Spleen (tissue), 11 donors: ENCODE measurements around the gene UQCRC1. TPM values are rescaled to one million over a fixed set of nuclear protein-coding genes. Genes with fewer than 3 reads are reported as not detected.

Experiments
- DNase-seq: peaks from one replicate; pipeline ENCODE4 v3.0.0-alpha.2; 2020
- H3K27ac ChIP-seq, 8 donors: fragments of 200-600 bp; sonication (generic) in 7 of 8; 1 replicate in 4 of 8; 2 replicates in 4 of 8; pipeline versions ENCODE4 v1.5.0 to v1.8.0; 2016 to 2021; ENCODE audit warnings: inconsistent platforms in 4 of 8, mild to moderate bottlenecking in 4 of 8, moderate library complexity in 1 of 8
- H3K27me3 ChIP-seq, 7 donors: fragments of 200-600 bp; sonication (generic) in 6 of 7; replicated peaks in 1 of 7; 1 replicate in 4 of 7; 2 replicates in 3 of 7; pipeline versions ENCODE4 v1.5.0 to v1.8.0; 2016 to 2021; ENCODE audit warnings: inconsistent platforms in 3 of 7, mild to moderate bottlenecking in 1 of 7
- H3K36me3 ChIP-seq, 6 donors: fragments of 200-600 bp; sonication (generic) in 5 of 6; 1 replicate in 4 of 6; 2 replicates in 2 of 6; pipeline versions ENCODE4 v1.5.0 to v1.8.0; 2016 to 2021; ENCODE audit warnings: inconsistent platforms in 2 of 6
- H3K4me1 ChIP-seq, 6 donors: fragments of 200-600 bp; sonication (generic) in 5 of 6; 1 replicate in 3 of 6; 2 replicates in 3 of 6; pipeline versions ENCODE4 v1.5.0 to v1.8.0; 2016 to 2021; ENCODE audit warnings: inconsistent platforms in 3 of 6
- H3K4me3 ChIP-seq, 8 donors: fragments of 200-600 bp; sonication (generic) in 7 of 8; 1 replicate in 4 of 8; 2 replicates in 4 of 8; pipeline versions ENCODE4 v1.5.0 to v1.8.0; 2016 to 2021; ENCODE audit warnings: inconsistent platforms in 4 of 8, mild to moderate bottlenecking in 4 of 8, moderate library complexity in 2 of 8
- H3K9me3 ChIP-seq, 8 donors: fragments of 200-600 bp; sonication (generic) in 7 of 8; 1 replicate in 4 of 8; 2 replicates in 4 of 8; pipeline versions ENCODE4 v1.5.0 to v1.8.0; 2016 to 2021; ENCODE audit warnings: inconsistent platforms in 4 of 8
- CTCF ChIP-seq, 11 experiments: fragments of 200-600 bp in 7 of 11; fragments of 450-650 bp in 4 of 11; sonication (generic) in 4 of 11; IDR thresholded peaks in 8 of 11; conservative IDR thresholded peaks in 3 of 11; 1 replicate in 7 of 11; 2 replicates in 4 of 11; pipeline versions ENCODE4 v1.4.0 to v1.8.0; 2016 to 2021; ENCODE audit warnings: antibody characterized with exemption in 11 of 11, inconsistent platforms in 4 of 11, mild to moderate bottlenecking in 1 of 11
- POLR2A ChIP-seq, 3 donors: fragments of 450-650 bp; IDR thresholded peaks; one replicate each; pipeline ENCODE4 v1.5.1; 2017; ENCODE audit warnings: antibody characterized with exemption in 3 of 3, mild to moderate bottlenecking in 1 of 3
- POLR2AphosphoS5 ChIP-seq, 3 donors: sonication (generic); formaldehyde crosslinking; IDR thresholded peaks; one replicate each; pipeline ENCODE4 v1.5.1; 2017; ENCODE audit warnings: antibody characterized with exemption in 3 of 3
- WGBS, 5 donors: extraction: QIAGEN DNeasy Blood & Tissue Kit in 3 of 5; methylation state at CpG; one replicate each; pipeline versions ENCODE4 v1.1.5 to v1.1.7; 2013 to 2018; 5-methylcytosine and 5-hydroxymethylcytosine counted together
- intact Hi-C: fragments of 100-400 bp; cut with DNase I; formaldehyde crosslinking; loops from one replicate; pipeline ENCODE4 v1.15.0; 2023; ENCODE audit warnings: low total_unique reads
- polyA plus RNA-seq, 3 donors: library from polyadenylated mRNA; stranded (reverse); fragments of 200-250 nt; gene quantifications; one replicate each; pipeline ENCODE4 v1.2.1, GENCODE V29; 2013
- total RNA-seq, 7 donors: library from RNA; depleted of rRNA in 3 of 7; stranded (reverse); fragments of >200 nt in 3 of 7; fragmentation: NEBNext Ultra II Directional in 4 of 7; extraction: Animal tissue kit (Norgen Biotek cat#: 25700) in 4 of 7; gene quantifications; one replicate each; pipeline versions ENCODE4 v1.1.0 to v1.2.1, GENCODE V29; 2016 to 2021
- donor health status: healthy with polysubstance abuse.
- donor health status: DM: no; HTN: no; CAD: no; lungs with moderate emphysema.
- donor health status: DM: no; HTN: no; CAD: no.
- donor health status: Bipolar disorder and iron deficiency.
- donor health status: healthy.
- donor health status: DM: no; HTN: no; CAD: no.
- donor health status: DM: yes; HTN: yes; CAD: no.

The UQCRC1 gene
- total and polyA plus RNA-seq, 10 donors = 88.6 to 222 (median 128) TPM

GRCh38 chr3:48591886-48592518, 17.4 kb downstream of the UQCRC1 start:
- H3K27ac ChIP-seq = no peak overlapping the region
- intact Hi-C loops = no loop called here
- H3K9me3 ChIP-seq = no peaks in the 10 kb centered on the region
- peaks cover 0 to 76% (median 19%) of the 10 kb centered on the region in 7 donors for H3K27me3 ChIP-seq
- DNase-seq = no peak
- 80 to 94% (median 86%) methylated on average over 6 to 22 of the region's 22 CpGs for WGBS, 5 donors
- peaks cover 0 to 12% (median under 1%) of the 10 kb centered on the region in 6 donors for H3K36me3 ChIP-seq
- peaks cover 0 to 35% (median 17%) of the 10 kb centered on the region in 6 donors for H3K4me1 ChIP-seq
- no peak overlapping the region for H3K4me3 ChIP-seq
- TF ChIP-seq POLR2AphosphoS5 (IDR thresholded peaks at IDR 0.05) (no peak), POLR2A (IDR thresholded peaks at IDR 0.05) (no peak), CTCF (IDR thresholded peaks at IDR 0.05 in 8 of 11, conservative IDR thresholded peaks at IDR 0.05 in 3 of 11) (no peak)

- no peak overlapping the region for H3K27ac ChIP-seq
- DNase-seq = no peak
- peaks cover 0 to 13% (median 0%) of the 10 kb centered on the region in 6 donors for H3K36me3 ChIP-seq
- no peak for TF ChIP-seq POLR2A (IDR thresholded peaks at IDR 0.05)
- TF ChIP-seq POLR2AphosphoS5 (IDR thresholded peaks at IDR 0.05) = no peak
- TF ChIP-seq CTCF (IDR thresholded peaks at IDR 0.05 in 8 of 11, conservative IDR thresholded peaks at IDR 0.05 in 3 of 11) = no peak
- intact Hi-C loops = no loop called here
- 85 to 92% (median 86%) methylated on average over 7 to 14 of the region's 14 CpGs for WGBS, 5 donors
- peaks cover 0 to 29% (median 15%) of the 10 kb centered on the region in 6 donors for H3K4me1 ChIP-seq
- H3K27me3 ChIP-seq = peaks cover 0 to 76% (median 19%) of the 10 kb centered on the region in 7 donors
- no peaks in the 10 kb centered on the region for H3K9me3 ChIP-seq
- no peak overlapping the region for H3K4me3 ChIP-seq
These were observed 18.0 kb downstream of the UQCRC1 start for GRCh38 chr3:48591436-48591835.

GRCh38 chr3:48588230-48588629, 21.2 kb downstream of the UQCRC1 start:
- no peak for DNase-seq
- WGBS, 5 donors = 52 to 76% (median 58%) methylated on average over 15 of the region's 15 CpGs
- Histone ChIP-seq H3K4me3 (no peak overlapping the region), H3K27ac (no peak overlapping the region), H3K27me3 (peaks cover 0 to 47% (median 3%) of the 10 kb centered on the region in 7 donors), H3K9me3 (no peaks in the 10 kb centered on the region), H3K4me1 (no peaks in the 10 kb centered on the region), H3K36me3 (peaks cover 0 to 27% (median 0%) of the 10 kb centered on the region in 6 donors)
- TF ChIP-seq POLR2AphosphoS5 (IDR thresholded peaks at IDR 0.05) (no peak), POLR2A (IDR thresholded peaks at IDR 0.05) (no peak), CTCF (IDR thresholded peaks at IDR 0.05 in 8 of 11, conservative IDR thresholded peaks at IDR 0.05 in 3 of 11) (no peak)
- intact Hi-C loops = no loop called here

- TF ChIP-seq POLR2AphosphoS5 (IDR thresholded peaks at IDR 0.05) (no peak), POLR2A (IDR thresholded peaks at IDR 0.05) (no peak), CTCF (IDR thresholded peaks at IDR 0.05 in 8 of 11, conservative IDR thresholded peaks at IDR 0.05 in 3 of 11) (no peak)
- Histone ChIP-seq H3K4me3 (no peak overlapping the region), H3K4me1 (no peaks in the 10 kb centered on the region), H3K27me3 (peaks cover 0 to 42% (median 3%) of the 10 kb centered on the region in 7 donors), H3K36me3 (peaks cover 0 to 27% (median 0%) of the 10 kb centered on the region in 6 donors), H3K9me3 (no peaks in the 10 kb centered on the region), H3K27ac (no peak overlapping the region)
- intact Hi-C loops = no loop called here
- no peak for DNase-seq
- WGBS, 5 donors = 70 to 89% (median 78%) methylated on average over 4 to 11 of the region's 11 CpGs
These were observed 21.8 kb downstream of the UQCRC1 start for GRCh38 chr3:48587686-48588085.
